ENCODE results near the gene INPP5A. TPM values are rescaled to one million over a fixed set of nuclear protein-coding genes. Genes with fewer than 3 reads are reported as not detected.

Gene INPP5A
- total and polyA plus RNA-seq, 4 donors: 34.7 to 43.5 (median 41.2) TPM

DNA sequence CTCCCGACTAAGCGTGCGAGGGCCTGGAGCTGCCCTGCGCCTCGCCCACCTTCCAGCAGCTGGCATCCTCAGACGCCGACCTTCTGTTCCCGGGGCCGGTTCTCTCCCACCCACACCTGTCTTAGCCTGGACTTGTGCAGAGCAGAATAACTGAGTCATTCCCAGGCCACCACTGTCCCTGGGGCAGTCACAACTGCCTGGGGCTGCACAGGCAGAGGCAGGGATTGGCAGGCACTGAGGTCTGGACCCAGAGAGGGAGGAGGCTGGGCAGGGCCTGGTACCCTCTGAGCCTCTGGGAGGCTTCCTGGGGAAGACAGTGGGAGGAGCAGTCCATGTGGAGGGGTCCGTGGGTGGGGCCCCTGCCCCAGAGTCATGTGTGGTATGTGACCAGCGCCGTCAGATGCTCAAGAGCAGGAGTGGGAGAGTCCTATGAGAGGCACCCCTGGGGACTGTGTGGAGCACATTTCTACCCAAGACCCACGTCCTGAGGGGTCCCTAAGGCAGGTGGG is 174.1 kb downstream of the INPP5A start:
- H3K36me3 ChIP-seq (ENCODE audit: control insufficient read depth, insufficient read depth, low read length): peaks cover 64% of the 10 kb centered on the region
- H3K4me1 ChIP-seq (ENCODE audit: control insufficient read depth, insufficient read depth, low read length): peaks cover 44% of the 10 kb centered on the region
- peaks cover under 1% of the 10 kb centered on the region for H3K9me3 ChIP-seq (ENCODE audit: control insufficient read depth, insufficient read depth, low read length)
- no peak for DNase-seq (ENCODE audit: low read depth in 4 of 6, low spot score in 6 of 6)
- WGBS (ENCODE audit: insufficient coverage): 91% methylated on average over 13 of the region's 13 CpGs
- no peak overlapping the region for H3K4me3 ChIP-seq (ENCODE audit: low read depth, low read length)
- peaks cover 5% of the 10 kb centered on the region for H3K27me3 ChIP-seq (ENCODE audit: control insufficient read depth, insufficient read depth, low read length)
- H3K27ac ChIP-seq (ENCODE audit: low read depth, low read length): no peak overlapping the region

DNA sequence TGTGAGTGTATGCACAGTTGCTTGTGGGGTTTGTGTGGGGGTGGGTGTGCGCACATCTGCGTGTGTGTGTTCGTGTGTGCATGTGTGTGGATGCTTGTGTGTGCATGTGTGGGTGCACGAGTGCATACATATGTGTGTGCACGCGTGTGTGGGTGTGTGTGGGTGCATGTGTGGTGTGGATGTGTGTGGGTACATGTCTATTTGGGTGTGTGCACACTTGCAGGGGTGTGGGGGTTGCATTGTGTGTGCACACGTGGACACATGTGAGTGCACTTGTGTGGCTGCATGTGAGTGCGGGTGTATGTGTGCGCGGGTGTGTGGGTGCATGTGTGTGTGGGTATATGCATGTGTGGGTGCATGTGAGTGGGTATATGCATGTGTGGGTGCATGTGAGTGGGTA is 174.7 kb downstream of the INPP5A start:
- no peak for DNase-seq (ENCODE audit: low read depth in 4 of 6, low spot score in 6 of 6)
- Histone ChIP-seq H3K27me3 (ENCODE audit: control insufficient read depth, insufficient read depth, low read length) (peaks cover 5% of the 10 kb centered on the region), H3K36me3 (ENCODE audit: control insufficient read depth, insufficient read depth, low read length) (peaks cover 63% of the 10 kb centered on the region), H3K9me3 (ENCODE audit: control insufficient read depth, insufficient read depth, low read length) (no peaks in the 10 kb centered on the region), H3K4me3 (ENCODE audit: low read depth, low read length) (no peak overlapping the region), H3K27ac (ENCODE audit: low read depth, low read length) (no peak overlapping the region), H3K4me1 (ENCODE audit: control insufficient read depth, insufficient read depth, low read length) (peaks cover 47% of the 10 kb centered on the region)
- 98% methylated on average over 10 of the region's 10 CpGs for WGBS (ENCODE audit: insufficient coverage)

DNA sequence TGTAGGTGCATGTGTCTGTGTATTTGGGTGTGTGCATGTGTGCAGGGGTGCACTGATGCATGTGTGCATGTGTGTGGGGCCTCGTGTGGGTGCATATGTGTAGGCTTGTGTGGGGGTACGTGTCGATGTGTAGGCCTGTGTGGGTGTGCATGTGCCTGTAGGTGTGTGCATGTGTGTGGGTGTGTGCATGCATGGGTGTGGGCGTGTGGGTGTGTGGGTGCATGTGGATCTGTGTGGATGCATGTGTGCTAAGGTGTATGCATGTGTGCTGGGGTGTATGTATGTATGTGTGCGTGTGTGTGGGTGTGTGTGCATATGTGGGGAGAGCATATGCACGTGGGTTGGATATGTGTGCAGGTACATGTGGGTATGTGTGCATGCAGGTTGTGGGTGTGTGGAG is 175.2 kb downstream of the INPP5A start:
- Histone ChIP-seq H3K36me3 (ENCODE audit: control insufficient read depth, insufficient read depth, low read length) (peaks cover 62% of the 10 kb centered on the region), H3K27ac (ENCODE audit: low read depth, low read length) (no peak overlapping the region), H3K4me1 (ENCODE audit: control insufficient read depth, insufficient read depth, low read length) (peaks cover 47% of the 10 kb centered on the region), H3K4me3 (ENCODE audit: low read depth, low read length) (no peak overlapping the region), H3K27me3 (ENCODE audit: control insufficient read depth, insufficient read depth, low read length) (peaks cover 5% of the 10 kb centered on the region), H3K9me3 (ENCODE audit: control insufficient read depth, insufficient read depth, low read length) (no peaks in the 10 kb centered on the region)
- WGBS (ENCODE audit: insufficient coverage): 91% methylated on average over 6 of the region's 6 CpGs
- no peak for DNase-seq (ENCODE audit: low read depth in 4 of 6, low spot score in 6 of 6)

DNA sequence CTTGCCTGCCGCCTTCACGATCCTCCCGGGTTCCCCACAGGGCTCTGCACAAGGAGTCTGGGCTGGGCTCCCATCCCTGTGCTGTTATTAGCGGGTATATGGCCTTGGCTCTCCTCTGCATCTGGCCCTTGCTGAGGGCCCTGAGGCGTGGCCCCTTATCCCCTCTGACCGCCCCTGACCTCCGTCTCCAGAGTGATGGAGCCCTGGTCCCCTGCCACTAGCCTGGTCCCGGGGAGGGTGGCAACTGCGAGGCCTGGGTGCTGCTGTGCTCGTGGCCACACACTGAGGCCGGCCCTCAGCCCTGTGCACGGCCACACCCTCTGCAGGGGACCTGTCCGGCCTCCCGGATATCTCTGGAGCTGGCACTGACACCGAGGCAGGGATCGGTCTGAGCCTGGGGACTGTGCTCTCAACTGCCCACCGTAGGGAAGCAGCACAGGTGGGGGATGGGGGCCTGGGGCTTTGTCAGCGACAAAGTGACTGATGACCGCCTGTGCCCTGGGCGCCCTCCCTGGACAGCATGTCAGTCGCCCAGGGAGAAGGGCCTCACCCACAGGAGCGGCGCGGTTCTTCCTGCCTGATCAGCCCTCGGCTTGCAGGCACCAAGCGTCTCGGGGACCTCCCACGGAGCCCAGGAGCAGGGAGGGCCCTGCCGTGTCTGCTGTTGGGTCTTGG is 176.0 kb downstream of the INPP5A start:
- Histone ChIP-seq H3K36me3 (ENCODE audit: control insufficient read depth, insufficient read depth, low read length) (peaks cover 56% of the 10 kb centered on the region), H3K27ac (ENCODE audit: low read depth, low read length) (peak overlapping the region; percentile 35), H3K4me1 (ENCODE audit: control insufficient read depth, insufficient read depth, low read length) (peaks cover 47% of the 10 kb centered on the region), H3K9me3 (ENCODE audit: control insufficient read depth, insufficient read depth, low read length) (no peaks in the 10 kb centered on the region), H3K4me3 (ENCODE audit: low read depth, low read length) (no peak overlapping the region), H3K27me3 (ENCODE audit: control insufficient read depth, insufficient read depth, low read length) (peaks cover 5% of the 10 kb centered on the region)
- peak in 1 of 6 donors; percentile 13 for DNase-seq (ENCODE audit: low read depth in 4 of 6, low spot score in 6 of 6)
- 30% methylated on average over 29 of the region's 29 CpGs for WGBS (ENCODE audit: insufficient coverage)

DNA sequence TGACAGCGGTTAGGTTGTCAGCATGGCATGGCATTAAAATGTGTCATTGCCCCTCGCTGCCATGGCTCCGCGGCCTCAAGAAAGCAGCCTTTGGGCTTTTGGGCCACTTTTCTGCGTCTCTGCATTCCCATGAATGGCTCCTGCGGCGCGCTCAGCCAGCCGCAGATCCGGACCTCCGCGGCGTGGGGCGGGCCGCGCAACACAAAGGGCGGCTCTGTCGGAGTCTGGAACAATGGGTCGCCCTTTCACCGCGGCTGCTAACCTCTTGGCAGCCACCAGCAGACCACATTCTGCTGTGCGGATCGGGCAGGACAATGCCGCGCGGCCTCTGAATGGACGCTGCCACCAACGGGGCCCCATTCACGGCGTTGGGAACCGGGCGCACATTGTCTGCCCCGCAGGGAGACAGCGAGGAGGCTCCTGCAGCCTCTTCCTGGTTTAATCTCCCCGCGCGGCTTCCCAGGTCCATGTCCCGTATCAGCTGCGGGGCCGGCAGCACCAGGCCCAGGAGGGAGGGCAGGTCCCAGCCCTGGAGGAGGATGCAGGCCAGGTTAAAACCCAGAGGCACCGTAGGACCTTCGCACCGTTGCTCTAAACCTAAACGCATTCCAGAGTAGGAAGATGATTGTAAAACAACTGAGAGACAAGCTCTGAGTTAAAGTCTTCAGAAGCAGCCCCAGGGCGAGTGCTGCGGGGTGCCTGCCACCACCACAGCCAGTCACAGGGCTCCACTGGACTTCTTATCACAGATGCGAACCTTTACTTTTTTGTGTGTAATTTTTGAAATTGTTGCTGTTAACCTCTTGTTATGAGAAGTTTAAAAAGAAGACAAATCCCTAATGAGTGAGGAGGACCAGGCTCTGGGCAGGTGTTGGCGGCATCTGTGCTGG is 176.8 kb downstream of the INPP5A start:
- Histone ChIP-seq H3K9me3 (ENCODE audit: control insufficient read depth, insufficient read depth, low read length) (no peaks in the 10 kb centered on the region), H3K27me3 (ENCODE audit: control insufficient read depth, insufficient read depth, low read length) (peaks cover 5% of the 10 kb centered on the region), H3K4me1 (ENCODE audit: control insufficient read depth, insufficient read depth, low read length) (peaks cover 47% of the 10 kb centered on the region), H3K36me3 (ENCODE audit: control insufficient read depth, insufficient read depth, low read length) (peaks cover 52% of the 10 kb centered on the region), H3K27ac (ENCODE audit: low read depth, low read length) (peak overlapping the region; percentile 71), H3K4me3 (ENCODE audit: low read depth, low read length) (no peak overlapping the region)
- DNase-seq (ENCODE audit: low read depth in 4 of 6, low spot score in 6 of 6): peak in 3 of 6 donors; percentile 53 to 82 (median 80)
- WGBS (ENCODE audit: insufficient coverage): 19% methylated on average over 47 of the region's 48 CpGs

DNA sequence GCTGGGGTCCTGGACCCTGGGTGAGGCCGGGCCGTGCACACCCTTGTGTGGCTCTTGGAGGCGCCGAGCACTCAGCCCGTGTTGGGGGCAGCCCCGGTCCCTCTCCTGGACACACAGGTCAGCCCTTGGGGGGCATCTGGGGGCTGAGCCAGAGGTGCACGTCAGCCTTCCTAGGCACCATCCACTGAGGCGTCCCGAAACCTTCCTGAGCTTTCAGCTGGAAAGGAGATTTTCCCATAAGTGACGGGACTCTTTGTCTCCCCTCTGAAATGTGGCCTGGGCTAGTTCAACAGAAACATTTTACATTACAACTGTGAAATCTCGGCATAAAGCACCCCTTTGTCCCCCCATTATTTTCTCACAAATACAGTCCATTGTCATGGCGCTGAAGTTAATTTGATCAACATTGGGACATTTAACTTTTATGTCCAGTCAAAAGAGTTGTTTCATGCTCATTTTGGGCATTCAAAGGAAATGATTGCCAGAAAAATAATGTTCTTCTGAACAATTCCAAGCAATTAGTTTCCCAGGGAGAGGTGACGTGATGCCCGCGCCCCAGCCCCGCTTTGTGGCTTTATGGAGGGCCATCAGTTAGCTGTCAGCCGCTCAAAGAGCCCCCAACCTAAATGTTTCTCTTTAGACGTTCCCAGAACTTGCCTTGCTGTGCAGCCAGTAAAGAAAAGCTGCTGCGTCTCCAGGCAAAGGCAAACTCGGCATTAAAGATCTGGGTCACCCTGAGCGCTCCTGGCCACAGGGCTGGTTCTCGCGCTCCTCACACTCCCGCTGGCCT is 177.6 kb downstream of the INPP5A start:
- Histone ChIP-seq H3K27ac (ENCODE audit: low read depth, low read length) (peak overlapping the region; percentile 71), H3K4me3 (ENCODE audit: low read depth, low read length) (no peak overlapping the region)
- 52% methylated on average over 22 of the region's 24 CpGs for WGBS (ENCODE audit: insufficient coverage)

DNA sequence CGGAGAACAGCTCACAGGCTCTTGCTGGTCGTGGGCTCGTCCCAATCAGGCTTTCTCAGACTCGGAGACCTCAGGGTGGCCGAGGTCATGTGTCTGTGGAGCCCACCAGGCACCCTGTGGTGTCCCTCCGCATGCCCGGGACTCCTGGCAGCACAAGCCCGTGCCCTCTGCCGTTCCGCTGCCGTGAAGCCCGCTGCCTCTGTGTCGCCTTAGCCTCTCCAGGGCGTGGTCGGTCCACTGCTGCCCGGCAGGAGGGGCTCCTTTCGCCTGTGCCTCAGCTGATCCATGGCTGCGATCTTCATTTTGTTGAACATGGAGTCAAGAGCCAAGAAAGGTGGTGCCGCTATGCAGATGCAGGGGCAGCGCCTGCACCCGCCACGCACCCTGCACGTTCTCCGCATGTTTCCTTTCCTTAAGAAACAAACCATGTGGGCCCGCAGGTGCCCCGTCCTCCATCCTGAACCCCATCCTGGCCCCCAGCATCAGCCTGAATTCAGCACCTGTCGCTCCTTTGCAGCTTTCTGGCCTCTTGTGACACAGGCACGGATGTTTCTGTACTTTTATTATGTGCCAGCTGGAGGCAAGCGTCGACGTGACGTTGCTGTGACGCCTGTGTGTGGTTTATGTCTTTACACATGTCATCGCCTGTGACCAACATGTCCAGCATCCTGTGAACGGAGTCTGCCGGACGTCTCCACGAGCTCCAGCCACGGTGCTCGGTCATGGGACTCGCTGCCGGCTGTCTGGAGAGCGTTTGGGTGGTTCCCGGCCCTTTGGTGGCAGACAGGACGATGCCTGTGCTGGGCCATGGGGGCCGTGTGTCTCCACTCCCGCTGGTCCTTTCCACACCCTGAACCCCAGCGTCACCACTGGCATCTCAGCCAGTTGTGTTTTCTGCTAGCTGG is 178.4 kb downstream of the INPP5A start:
- H3K27me3 ChIP-seq (ENCODE audit: control insufficient read depth, insufficient read depth, low read length): peaks cover 1% of the 10 kb centered on the region
- WGBS (ENCODE audit: insufficient coverage): 72% methylated on average over 48 of the region's 48 CpGs
- H3K4me3 ChIP-seq (ENCODE audit: low read depth, low read length): no peak overlapping the region
- H3K9me3 ChIP-seq (ENCODE audit: control insufficient read depth, insufficient read depth, low read length): no peaks in the 10 kb centered on the region
- no peak for DNase-seq (ENCODE audit: low read depth in 4 of 6, low spot score in 6 of 6)
- peaks cover 36% of the 10 kb centered on the region for H3K36me3 ChIP-seq (ENCODE audit: control insufficient read depth, insufficient read depth, low read length)
- peak overlapping the region; percentile 71 for H3K27ac ChIP-seq (ENCODE audit: low read depth, low read length)
- H3K4me1 ChIP-seq (ENCODE audit: control insufficient read depth, insufficient read depth, low read length): peaks cover 47% of the 10 kb centered on the region

More for the DNA sequence above, 177.6 kb downstream of the INPP5A start:
- Histone ChIP-seq H3K9me3 (ENCODE audit: control insufficient read depth, insufficient read depth, low read length) (no peaks in the 10 kb centered on the region), H3K4me1 (ENCODE audit: control insufficient read depth, insufficient read depth, low read length) (peaks cover 47% of the 10 kb centered on the region), H3K36me3 (ENCODE audit: control insufficient read depth, insufficient read depth, low read length) (peaks cover 44% of the 10 kb centered on the region), H3K27me3 (ENCODE audit: control insufficient read depth, insufficient read depth, low read length) (peaks cover 2% of the 10 kb centered on the region)
- peak in 3 of 6 donors; percentile 49 to 84 (median 70) for DNase-seq (ENCODE audit: low read depth in 4 of 6, low spot score in 6 of 6)

DNA sequence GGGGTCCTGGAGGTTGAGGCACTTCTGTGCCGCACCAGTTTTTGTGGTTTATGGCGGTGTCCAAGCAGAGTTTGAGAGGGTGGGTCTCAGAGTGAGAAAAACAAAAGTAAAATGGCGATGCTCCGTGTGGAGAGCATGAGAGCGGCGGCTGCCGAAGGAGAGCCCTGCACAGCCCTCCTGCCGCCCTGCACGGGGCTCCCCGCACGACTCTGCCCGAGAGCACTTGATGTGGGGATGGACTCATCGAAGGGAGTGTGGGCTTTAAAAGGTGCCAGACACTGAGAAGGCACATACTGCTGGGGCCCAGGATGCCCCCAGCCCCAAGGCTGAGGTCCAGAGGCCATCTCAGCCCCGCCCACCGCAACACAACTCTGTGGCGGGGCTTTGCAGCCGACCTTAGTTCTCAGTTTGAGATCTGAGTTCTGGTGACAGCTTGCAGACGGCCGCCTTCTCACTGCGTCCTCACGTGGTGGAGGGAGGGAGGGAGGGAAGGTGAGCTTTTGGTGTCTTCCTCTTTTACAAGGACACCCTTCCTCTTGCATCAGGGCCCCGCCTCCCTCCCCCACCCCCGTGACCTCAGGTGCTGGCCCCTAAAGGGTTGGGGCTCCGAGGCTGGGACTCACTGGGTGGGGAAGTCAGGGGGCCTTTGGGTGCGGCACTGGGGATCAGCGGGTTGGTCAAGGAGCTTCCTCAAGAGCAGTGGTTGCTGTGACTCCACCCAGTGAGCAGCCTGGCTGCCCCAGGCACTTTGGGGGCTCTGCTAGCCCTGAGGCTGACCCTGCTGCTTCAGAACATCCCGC is 179.3 kb downstream of the INPP5A start:
- H3K36me3 ChIP-seq (ENCODE audit: control insufficient read depth, insufficient read depth, low read length): peaks cover 27% of the 10 kb centered on the region
- H3K4me1 ChIP-seq (ENCODE audit: control insufficient read depth, insufficient read depth, low read length): peaks cover 43% of the 10 kb centered on the region
- H3K27me3 ChIP-seq (ENCODE audit: control insufficient read depth, insufficient read depth, low read length): no peaks in the 10 kb centered on the region
- no peak for DNase-seq (ENCODE audit: low read depth in 4 of 6, low spot score in 6 of 6)
- H3K9me3 ChIP-seq (ENCODE audit: control insufficient read depth, insufficient read depth, low read length): no peaks in the 10 kb centered on the region
- H3K4me3 ChIP-seq (ENCODE audit: low read depth, low read length): no peak overlapping the region
- 90% methylated on average over 20 of the region's 27 CpGs for WGBS (ENCODE audit: insufficient coverage)
- no peak overlapping the region for H3K27ac ChIP-seq (ENCODE audit: low read depth, low read length)
